Measurements from ENCODE around the gene DOK4.
A peak's percentile ranks its signal among the peaks of the same experiment; 100 is the strongest.

DOK4 gene

GRCh38 chr16:57485916-57486857, at the start of gene DOK4:
Gene DOK4 (minus strand): TSS chr16:57486493. CDS start chr16:57479507, 6,986 bp downstream.
- Mint-ChIP-seq H3K27ac (peak within 1 kb of the TSS; percentile 77), H3K36me3 (ENCODE audit: low read depth) (no peaks in the 10 kb centered on the region), H3K4me3 (peak within 1 kb of the TSS; percentile 80), H3K9me3 (no peaks in the 10 kb centered on the region), H3K4me1 (ENCODE audit: low read depth) (peaks cover 25% of the 10 kb centered on the region), H3K27me3 (no peaks in the 10 kb centered on the region)

- Mint-ChIP-seq H3K4me1 (ENCODE audit: low read depth) (peaks cover 74% of the 10 kb centered on the region), H3K27me3 (no peaks in the 10 kb centered on the region), H3K9me3 (no peaks in the 10 kb centered on the region), H3K27ac (peak overlapping the region; percentile 74), H3K36me3 (ENCODE audit: low read depth) (no peaks in the 10 kb centered on the region), H3K4me3 (peak overlapping the region; percentile 86)
Observed at GRCh38 chr16:57535680-57536305, 49.5 kb upstream of the DOK4 start.

GRCh38 chr16:57534881-57535658, 48.8 kb upstream of the DOK4 start:
- Mint-ChIP-seq H3K36me3 (ENCODE audit: low read depth) (no peaks in the 10 kb centered on the region), H3K27me3 (no peaks in the 10 kb centered on the region), H3K27ac (peak overlapping the region; percentile 74), H3K9me3 (no peaks in the 10 kb centered on the region), H3K4me1 (ENCODE audit: low read depth) (peaks cover 76% of the 10 kb centered on the region), H3K4me3 (peak overlapping the region; percentile 86)

DNA sequence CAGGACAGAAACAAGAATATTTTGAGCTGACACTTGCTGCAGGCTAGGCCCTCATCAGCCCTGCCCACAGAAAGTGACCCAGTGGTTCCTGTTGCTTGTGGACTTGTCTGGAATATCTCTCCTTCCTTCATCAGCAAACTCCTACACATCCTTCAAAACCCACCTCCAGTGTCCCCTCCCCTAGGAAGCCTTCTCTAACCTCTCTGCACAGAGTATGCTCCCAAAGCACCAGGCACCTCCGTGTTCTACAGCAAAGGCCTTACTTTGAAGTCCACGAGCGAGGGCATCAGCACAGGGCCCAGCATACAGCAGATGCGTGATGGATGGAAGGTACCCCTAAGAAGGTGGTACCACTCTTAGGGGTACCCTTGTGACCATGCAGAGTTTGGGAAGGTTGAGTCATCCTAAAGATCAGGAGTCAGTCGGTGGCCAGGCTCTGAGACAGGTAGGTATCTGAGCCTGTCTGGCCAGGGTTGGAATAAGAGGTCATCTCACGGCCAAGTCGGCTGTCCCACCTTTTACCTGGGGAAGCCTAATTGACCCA, 48.1 kb upstream of the DOK4 start:
- peaks cover 82% of the 10 kb centered on the region for H3K4me1 Mint-ChIP-seq (ENCODE audit: low read depth)
- H3K27ac Mint-ChIP-seq: peak overlapping the region; percentile 59
- no peaks in the 10 kb centered on the region for H3K9me3 Mint-ChIP-seq
- H3K4me3 Mint-ChIP-seq: peak overlapping the region; percentile 35
- no peaks in the 10 kb centered on the region for H3K27me3 Mint-ChIP-seq
- H3K36me3 Mint-ChIP-seq (ENCODE audit: low read depth): peaks cover 4% of the 10 kb centered on the region

DNA sequence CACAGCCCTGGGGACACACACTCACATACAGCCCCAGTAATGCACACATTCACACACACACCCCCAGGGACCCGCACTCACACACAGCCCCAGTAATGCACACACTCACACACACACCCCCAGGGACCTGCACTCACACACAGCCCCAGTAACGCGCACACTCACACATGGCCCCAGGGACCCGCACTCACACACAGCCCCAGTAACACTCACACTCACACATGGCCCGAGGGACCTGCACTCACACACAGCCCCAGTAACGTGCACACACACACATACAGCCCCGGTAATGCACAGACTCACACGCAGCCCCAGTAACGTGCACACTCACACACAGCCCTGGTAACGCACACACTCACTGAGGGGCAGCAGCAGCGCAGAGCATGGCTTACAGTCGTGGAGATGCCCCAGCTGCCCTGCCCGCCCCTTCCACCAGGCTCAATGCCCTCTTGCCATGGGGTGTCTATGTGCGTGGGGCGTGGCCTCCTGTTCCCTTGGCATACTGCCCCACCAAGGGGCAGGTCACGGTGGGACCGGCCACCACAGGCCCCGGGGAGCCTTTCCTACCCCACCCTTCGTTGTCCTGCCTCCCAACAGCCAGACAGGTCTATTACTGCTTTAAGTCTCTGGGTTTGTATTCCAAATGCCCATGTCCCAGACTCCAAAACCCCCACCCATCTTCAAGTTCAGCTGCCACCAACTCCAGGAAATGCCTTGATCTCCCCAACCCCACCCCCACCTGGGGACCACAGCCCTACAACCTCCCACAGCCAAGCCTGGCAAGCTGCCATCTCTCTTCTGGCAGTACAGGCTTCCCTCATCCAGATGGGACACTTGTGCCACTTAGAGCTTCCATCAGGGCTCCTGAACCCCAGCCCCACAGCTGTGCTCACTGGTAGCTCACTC, 47.4 kb upstream of the DOK4 start:
- Mint-ChIP-seq H3K27me3 (no peaks in the 10 kb centered on the region), H3K36me3 (ENCODE audit: low read depth) (peaks cover 5% of the 10 kb centered on the region), H3K4me1 (ENCODE audit: low read depth) (peaks cover 77% of the 10 kb centered on the region), H3K9me3 (no peaks in the 10 kb centered on the region), H3K4me3 (peak overlapping the region; percentile 35), H3K27ac (peak overlapping the region; percentile 66)

DNA sequence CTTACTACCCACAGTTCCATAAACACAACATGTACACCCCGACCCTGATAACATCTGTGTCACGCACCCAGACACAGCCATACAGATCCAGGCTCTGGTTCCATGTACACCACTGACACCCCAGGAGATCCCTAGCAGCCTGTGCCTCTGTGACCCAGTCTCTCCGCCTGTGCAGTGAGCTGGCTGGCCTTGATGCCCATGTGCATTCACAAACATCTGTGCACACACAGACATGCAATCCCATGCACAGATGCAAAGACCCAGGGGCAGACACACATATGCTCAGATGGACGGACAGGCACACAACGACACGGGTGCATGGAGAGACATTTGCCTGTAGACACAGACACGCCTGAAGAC, 46.0 kb upstream of the DOK4 start:
- Mint-ChIP-seq H3K27ac (no peak overlapping the region), H3K9me3 (no peaks in the 10 kb centered on the region), H3K4me1 (ENCODE audit: low read depth) (peaks cover 63% of the 10 kb centered on the region), H3K27me3 (no peaks in the 10 kb centered on the region), H3K4me3 (no peak overlapping the region), H3K36me3 (ENCODE audit: low read depth) (peaks cover 5% of the 10 kb centered on the region)

GRCh38 chr16:57531635-57532265, 45.5 kb upstream of the DOK4 start:
- no peaks in the 10 kb centered on the region for H3K9me3 Mint-ChIP-seq
- no peaks in the 10 kb centered on the region for H3K27me3 Mint-ChIP-seq
- peaks cover 59% of the 10 kb centered on the region for H3K4me1 Mint-ChIP-seq (ENCODE audit: low read depth)
- peaks cover 5% of the 10 kb centered on the region for H3K36me3 Mint-ChIP-seq (ENCODE audit: low read depth)
- no peak overlapping the region for H3K4me3 Mint-ChIP-seq
- H3K27ac Mint-ChIP-seq: peak overlapping the region; percentile 93

DNA sequence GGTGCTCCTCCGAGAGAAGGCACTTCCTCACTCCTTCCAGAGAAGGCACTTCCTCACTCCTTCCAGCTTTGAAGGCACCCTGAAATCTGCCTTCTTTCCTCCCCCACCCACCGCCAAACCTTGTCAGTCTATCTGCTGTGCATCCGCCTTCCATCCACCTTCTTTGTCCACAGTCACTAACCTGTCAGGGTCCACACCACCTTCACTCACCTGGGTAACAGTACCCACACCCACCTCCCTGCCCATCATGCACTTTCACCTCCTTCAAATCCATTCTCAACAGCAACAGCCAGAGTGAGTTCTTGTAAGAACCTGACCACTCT, 44.9 kb upstream of the DOK4 start:
- Mint-ChIP-seq H3K4me3 (no peak overlapping the region), H3K27ac (peak overlapping the region; percentile 93), H3K4me1 (ENCODE audit: low read depth) (peaks cover 59% of the 10 kb centered on the region), H3K27me3 (no peaks in the 10 kb centered on the region), H3K36me3 (ENCODE audit: low read depth) (peaks cover 5% of the 10 kb centered on the region), H3K9me3 (no peaks in the 10 kb centered on the region)

GRCh38 chr16:57530522-57531252, 44.4 kb upstream of the DOK4 start:
- Mint-ChIP-seq H3K9me3 (no peaks in the 10 kb centered on the region), H3K27me3 (no peaks in the 10 kb centered on the region), H3K4me1 (ENCODE audit: low read depth) (peaks cover 58% of the 10 kb centered on the region), H3K36me3 (ENCODE audit: low read depth) (peaks cover 5% of the 10 kb centered on the region), H3K4me3 (peak overlapping the region; percentile 70), H3K27ac (peak overlapping the region; percentile 93)

DNA sequence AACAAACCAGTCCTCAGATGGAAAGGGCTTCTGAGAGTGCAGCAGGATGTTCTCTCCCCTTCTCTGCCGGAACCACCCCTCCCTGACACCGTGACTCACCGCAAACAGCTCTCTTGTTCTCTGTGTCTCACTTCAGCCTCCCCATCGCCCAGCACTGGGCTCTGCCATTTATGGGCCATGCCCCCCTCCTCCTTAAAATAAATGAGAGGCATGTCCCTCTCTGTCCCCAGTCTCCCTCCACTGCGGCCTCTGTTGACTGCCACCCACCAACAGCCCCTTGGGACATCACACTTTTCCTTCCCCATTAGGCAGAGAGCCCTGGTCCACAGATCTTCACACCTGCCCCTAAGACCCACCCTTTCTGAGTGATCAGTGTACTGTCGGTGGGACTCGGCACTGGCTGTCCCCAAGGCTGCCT, 43.8 kb upstream of the DOK4 start:
- Mint-ChIP-seq H3K4me3 (peak overlapping the region; percentile 70), H3K4me1 (ENCODE audit: low read depth) (peaks cover 53% of the 10 kb centered on the region), H3K9me3 (no peaks in the 10 kb centered on the region), H3K36me3 (ENCODE audit: low read depth) (peaks cover 5% of the 10 kb centered on the region), H3K27me3 (no peaks in the 10 kb centered on the region), H3K27ac (peak overlapping the region; percentile 93)

GRCh38 chr16:57529391-57530103, 43.3 kb upstream of the DOK4 start:
- Mint-ChIP-seq H3K27me3 (no peaks in the 10 kb centered on the region), H3K4me3 (peak overlapping the region; percentile 70), H3K27ac (peak overlapping the region; percentile 93), H3K9me3 (no peaks in the 10 kb centered on the region), H3K36me3 (ENCODE audit: low read depth) (peaks cover 5% of the 10 kb centered on the region), H3K4me1 (ENCODE audit: low read depth) (peaks cover 49% of the 10 kb centered on the region)

- H3K27me3 Mint-ChIP-seq: no peaks in the 10 kb centered on the region
- H3K4me3 Mint-ChIP-seq: no peak overlapping the region
- H3K27ac Mint-ChIP-seq: no peak overlapping the region
- peaks cover 5% of the 10 kb centered on the region for H3K36me3 Mint-ChIP-seq (ENCODE audit: low read depth)
- H3K4me1 Mint-ChIP-seq (ENCODE audit: low read depth): peaks cover 41% of the 10 kb centered on the region
- no peaks in the 10 kb centered on the region for H3K9me3 Mint-ChIP-seq
Observed at GRCh38 chr16:57528499-57529390, 42.5 kb upstream of the DOK4 start.
